Rectal smooth muscle tissue (tissue), 1 donor: Measurements from ENCODE around the gene PNMA8B.
"Not testable (repeated sequence)": the region's sequence is repeated elsewhere in the genome, so short reads cannot be mapped to it uniquely, and the experiment has no call there.

Experiments
- H3K27ac ChIP-seq: one replicate; pipeline ENCODE4 v1.7.0; 2013; ENCODE audit warnings: low read depth, low read length, inconsistent platforms
- H3K27me3 ChIP-seq: one replicate; pipeline ENCODE4 v1.7.0; 2013; ENCODE audit warnings: low read length; ENCODE audit not compliant: control insufficient read depth, insufficient read depth
- H3K36me3 ChIP-seq: one replicate; pipeline ENCODE4 v1.7.0; 2013; ENCODE audit warnings: low read length; ENCODE audit not compliant: control insufficient read depth, insufficient read depth
- H3K4me1 ChIP-seq: one replicate; pipeline ENCODE4 v1.7.0; 2013; ENCODE audit warnings: low read length; ENCODE audit not compliant: control insufficient read depth, insufficient read depth
- H3K4me3 ChIP-seq: one replicate; pipeline ENCODE4 v1.7.0; 2013; ENCODE audit warnings: low read length
- H3K9ac ChIP-seq: one replicate; pipeline ENCODE4 v1.7.0; 2013; ENCODE audit warnings: low read length

PNMA8B gene

DNA sequence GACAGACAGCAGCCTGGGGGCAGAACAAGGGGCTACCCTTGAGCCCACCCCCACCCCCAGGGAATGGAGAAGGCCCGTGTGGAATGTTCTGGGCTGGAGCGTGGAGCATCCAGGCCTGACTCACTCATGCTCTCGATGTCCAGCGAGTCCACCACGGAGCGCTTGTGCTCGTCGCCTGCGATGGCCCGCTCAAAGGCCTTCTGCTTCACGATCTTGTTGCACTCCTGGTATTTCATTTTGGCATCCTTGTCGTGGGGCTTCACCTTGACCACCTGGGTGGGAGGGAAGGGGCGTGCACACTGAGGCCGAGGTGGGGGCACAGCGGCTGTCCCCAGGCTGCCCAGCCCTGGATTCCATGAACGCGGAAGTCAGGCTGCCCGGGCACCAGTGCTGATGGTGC is 31.1 kb upstream of the PNMA8B start:
- not testable (repeated sequence) for H3K36me3 ChIP-seq, H3K4me1 ChIP-seq, H3K27ac ChIP-seq, H3K4me3 ChIP-seq, H3K9ac ChIP-seq
- peaks cover 10% of the 10 kb centered on the region for H3K27me3 ChIP-seq

DNA sequence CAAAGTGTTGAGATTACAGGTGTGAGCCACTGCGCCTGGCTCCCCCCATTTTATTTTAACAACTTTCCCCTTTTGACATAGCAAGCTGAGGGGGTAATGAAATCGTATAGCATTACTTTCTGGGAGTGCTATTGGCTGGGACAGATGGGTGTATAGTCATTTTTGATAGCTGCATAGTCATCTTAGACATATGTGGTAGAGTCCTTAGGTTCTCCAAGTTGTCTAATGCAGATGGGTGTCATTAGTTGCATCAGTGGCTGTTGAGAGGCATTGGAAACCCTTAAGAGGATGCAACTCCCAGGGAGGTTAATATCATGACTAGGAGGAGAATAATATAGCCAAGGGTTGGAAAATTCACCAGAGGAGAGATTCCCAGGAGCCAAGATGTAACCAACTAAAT is 28.6 kb upstream of the PNMA8B start:
- peaks cover 2% of the 10 kb centered on the region for H3K27me3 ChIP-seq
- H3K27ac ChIP-seq = no peak overlapping the region
- H3K4me3 ChIP-seq = no peak overlapping the region
- H3K36me3 ChIP-seq = no peaks in the 10 kb centered on the region
- no peaks in the 10 kb centered on the region for H3K4me1 ChIP-seq
- H3K9ac ChIP-seq = no peak overlapping the region

DNA sequence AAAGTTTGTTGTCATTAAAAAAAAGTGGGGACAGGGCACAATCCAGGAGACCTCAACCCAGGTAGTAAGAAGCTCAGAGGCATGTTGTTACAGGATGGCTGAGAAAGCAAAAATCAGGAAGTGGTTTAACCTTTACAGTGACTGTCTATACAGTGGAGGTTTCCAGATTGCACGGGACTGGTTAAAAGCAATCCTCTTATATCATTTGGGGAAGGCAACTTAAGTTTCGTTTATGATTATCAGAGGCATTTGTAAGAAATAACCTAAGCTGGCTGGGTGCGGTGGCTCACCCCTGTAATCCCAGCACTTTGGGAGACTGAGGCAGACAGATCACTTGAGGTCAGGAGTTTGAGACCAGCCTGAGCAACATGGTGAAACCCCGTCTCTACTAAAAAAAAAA is 27.3 kb upstream of the PNMA8B start:
- H3K4me1 ChIP-seq, H3K4me3 ChIP-seq, H3K27me3 ChIP-seq, H3K9ac ChIP-seq, H3K36me3 ChIP-seq, H3K27ac ChIP-seq: not testable (repeated sequence)

DNA sequence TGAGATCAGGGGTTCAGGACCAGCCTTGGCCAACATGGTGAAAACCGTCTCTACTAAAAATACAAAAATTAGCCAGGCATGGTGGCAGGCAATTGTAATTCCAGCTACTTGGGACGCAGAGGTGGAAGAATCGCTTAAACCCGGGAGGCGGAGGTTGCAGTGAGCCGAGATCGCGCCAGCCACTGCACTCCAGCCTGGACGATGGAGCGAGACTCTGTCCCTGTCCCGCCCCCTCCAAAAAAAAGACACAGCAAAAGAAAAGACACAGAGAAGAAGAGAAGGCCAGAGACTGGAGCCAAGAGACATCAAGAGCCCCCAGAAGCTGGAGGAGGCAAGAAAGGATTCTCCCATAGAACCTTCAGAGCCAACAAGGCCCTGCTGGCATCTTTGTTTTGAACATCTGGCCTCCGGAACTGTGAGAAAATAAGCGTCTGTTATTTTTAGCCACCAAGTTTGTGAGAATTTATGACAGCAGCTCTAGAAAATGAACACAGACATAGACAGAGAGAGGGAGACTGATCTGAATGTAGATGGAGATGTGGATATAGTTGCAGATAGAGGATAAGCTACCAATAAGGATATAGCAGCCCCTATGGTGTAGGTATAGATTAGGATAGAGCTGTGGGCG is 25.7 kb upstream of the PNMA8B start:
- Histone ChIP-seq H3K4me1 (no peaks in the 10 kb centered on the region), H3K9ac (no peak overlapping the region), H3K4me3 (no peak overlapping the region), H3K36me3 (no peaks in the 10 kb centered on the region), H3K27ac (no peak overlapping the region), H3K27me3 (no peaks in the 10 kb centered on the region)

DNA sequence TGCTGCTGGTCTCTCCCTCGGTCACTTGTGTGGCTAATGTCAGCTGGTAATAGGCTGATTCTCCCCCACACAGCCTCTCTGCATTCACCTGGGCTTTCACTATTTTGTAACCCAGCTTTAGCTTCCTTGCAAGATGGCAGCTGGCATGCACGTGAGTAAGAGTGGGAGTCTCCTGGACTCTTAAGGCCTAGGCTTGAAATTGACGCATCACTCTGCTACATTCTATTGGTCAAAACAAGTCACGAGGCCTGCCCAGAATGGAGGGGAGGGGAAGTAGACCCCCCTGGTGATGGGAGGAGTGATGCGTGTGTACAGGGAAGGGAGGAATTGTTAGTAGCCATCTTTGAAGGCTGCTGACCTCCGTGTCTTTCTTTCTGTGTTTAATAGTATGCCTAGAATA is 24.9 kb upstream of the PNMA8B start:
- Histone ChIP-seq H3K27me3 (no peaks in the 10 kb centered on the region), H3K4me3 (no peak overlapping the region), H3K27ac (no peak overlapping the region)

DNA sequence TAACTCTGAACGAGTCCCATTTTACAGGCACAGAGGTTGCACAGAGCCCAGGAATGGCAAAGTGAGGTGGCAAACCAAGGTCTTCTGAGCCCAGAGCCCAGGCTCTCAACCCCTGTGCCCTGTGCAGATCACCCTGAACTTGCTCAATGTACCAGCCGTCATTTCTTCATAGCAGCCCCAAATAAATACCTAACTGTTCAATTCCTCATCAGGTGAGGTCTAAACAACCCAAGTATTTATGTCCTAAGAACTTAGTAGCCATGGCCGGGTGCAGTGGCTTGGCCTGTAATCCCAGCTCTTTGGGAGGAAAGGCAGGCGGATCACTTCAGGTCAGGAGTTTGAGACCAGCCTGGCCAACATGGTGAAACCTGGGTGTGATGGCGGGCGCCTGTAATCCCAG is 21.8 kb upstream of the PNMA8B start:
- no peak overlapping the region for H3K4me3 ChIP-seq
- H3K4me1 ChIP-seq = peaks cover 2% of the 10 kb centered on the region
- H3K36me3 ChIP-seq = no peaks in the 10 kb centered on the region
- H3K27me3 ChIP-seq = peaks cover 6% of the 10 kb centered on the region
- no peak overlapping the region for H3K9ac ChIP-seq
- no peak overlapping the region for H3K27ac ChIP-seq

More for the DNA sequence above, 24.9 kb upstream of the PNMA8B start:
- H3K36me3 ChIP-seq = no peaks in the 10 kb centered on the region
- no peak overlapping the region for H3K9ac ChIP-seq
- H3K4me1 ChIP-seq = no peaks in the 10 kb centered on the region

DNA sequence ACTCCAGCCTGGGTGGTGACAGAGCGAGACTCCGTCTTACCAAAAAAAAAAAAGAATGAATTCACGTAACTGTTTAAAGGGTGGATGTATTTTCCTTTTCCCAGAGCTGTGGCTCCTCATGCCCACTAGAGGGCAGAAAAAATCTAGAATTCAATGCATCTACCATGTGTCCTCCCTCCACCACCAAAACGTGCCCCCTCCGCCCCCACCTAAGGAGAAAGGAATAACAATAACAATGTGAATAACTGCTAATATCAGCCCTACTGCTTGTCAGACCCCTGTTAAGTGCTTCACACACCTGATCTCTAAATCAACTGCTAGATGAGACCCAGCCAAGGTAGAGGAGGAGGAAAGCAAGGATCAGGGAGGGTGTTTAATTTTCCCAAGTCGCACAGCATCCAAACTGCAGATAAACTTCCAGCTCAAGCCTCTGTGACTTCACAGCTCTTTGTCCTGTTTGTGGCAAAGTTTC is 20.2 kb upstream of the PNMA8B start:
- H3K9ac ChIP-seq = no peak overlapping the region
- H3K27me3 ChIP-seq = peaks cover 6% of the 10 kb centered on the region
- H3K4me1 ChIP-seq = peaks cover 2% of the 10 kb centered on the region
- H3K4me3 ChIP-seq = no peak overlapping the region
- H3K36me3 ChIP-seq = no peaks in the 10 kb centered on the region
- no peak overlapping the region for H3K27ac ChIP-seq

DNA sequence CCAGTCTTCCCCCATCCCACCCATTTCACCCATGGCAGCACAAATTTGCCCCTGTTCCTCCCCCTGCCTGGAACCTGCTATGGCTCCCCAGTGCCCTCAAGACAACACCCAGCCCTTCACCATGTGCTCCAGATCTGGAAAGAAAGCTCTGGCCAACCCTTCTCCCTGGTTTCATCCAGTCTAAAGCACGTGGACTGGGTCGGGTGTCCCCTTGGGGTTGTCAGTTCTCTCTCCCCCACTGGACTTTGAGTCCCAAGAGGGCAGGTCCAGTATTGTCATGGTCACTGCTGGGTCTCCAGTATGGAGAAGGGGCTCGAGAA is 19.6 kb upstream of the PNMA8B start:
- peaks cover 2% of the 10 kb centered on the region for H3K4me1 ChIP-seq
- no peak overlapping the region for H3K27ac ChIP-seq
- no peak overlapping the region for H3K9ac ChIP-seq
- H3K36me3 ChIP-seq = no peaks in the 10 kb centered on the region
- no peak overlapping the region for H3K4me3 ChIP-seq
- peaks cover 6% of the 10 kb centered on the region for H3K27me3 ChIP-seq

DNA sequence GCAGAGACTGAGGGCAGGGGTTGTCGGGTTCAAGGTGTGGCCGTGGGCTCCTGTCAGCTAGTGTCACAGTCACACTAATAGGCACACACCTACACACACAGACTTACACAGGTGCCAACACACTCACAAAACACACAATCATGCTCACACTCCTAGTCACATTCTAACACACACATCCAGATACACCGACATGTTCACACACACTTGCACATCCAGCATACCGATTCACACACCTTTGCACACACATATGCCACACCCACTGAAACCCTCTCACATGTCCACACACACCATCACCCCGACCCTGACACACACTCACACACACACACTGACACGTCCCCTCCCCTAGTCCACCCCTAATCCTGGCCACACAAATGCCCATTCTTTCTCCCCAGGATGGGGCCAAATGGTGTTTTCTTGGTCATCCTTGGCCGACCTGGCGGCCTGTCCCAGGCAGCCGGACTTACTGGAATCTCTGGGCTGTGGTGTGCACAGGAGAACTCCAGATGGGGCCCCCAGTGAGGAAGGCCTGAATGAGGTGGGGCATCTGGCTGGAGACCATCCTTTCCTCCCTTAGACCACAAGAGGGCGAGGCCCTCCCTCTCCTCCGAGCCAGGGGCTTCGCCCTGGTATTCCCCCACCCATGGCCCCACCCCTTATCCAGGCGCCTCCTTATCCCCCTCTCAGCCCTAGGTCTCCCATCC is 19.1 kb upstream of the PNMA8B start:
- peaks cover 2% of the 10 kb centered on the region for H3K4me1 ChIP-seq
- no peaks in the 10 kb centered on the region for H3K36me3 ChIP-seq
- H3K27ac ChIP-seq = no peak overlapping the region
- no peak overlapping the region for H3K9ac ChIP-seq
- peaks cover 6% of the 10 kb centered on the region for H3K27me3 ChIP-seq
- H3K4me3 ChIP-seq = no peak overlapping the region

DNA sequence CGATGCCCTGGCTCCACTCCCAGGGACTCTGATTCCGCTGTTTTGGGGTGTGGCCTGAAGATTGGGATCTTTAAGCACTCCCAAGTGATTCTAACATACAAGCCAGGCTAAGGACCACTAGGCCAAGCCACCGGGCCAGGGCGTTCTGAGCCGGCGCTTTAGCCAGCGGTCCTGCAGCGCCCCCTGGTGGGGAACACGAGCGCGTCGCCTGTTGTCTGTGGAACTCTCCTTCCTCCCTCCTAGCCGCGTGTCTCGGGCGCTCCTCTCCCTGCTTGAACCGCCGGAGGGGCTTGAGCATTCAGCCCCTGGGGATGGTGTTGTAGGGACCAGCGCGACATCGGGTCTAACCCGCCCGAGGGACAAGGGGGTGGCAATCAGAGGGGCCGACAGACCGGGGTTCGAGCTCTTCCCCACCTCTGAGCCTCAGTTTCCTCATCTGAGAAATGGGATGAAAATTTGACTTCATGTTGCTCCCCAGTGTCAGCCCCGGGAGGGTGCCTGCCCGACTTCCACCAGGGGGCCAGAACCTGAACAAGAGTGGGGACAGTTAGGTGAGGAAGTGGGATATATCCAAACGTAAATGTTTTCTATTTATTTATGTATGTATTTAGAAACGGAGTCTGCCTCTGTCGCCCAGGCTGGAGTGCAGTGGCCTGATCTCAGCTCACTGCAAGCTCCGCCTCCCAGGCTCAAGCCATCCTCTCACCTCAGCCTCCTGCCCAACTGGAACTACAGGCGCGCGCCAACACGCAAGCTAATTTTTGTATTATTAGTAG is 18.0 kb upstream of the PNMA8B start:
- Histone ChIP-seq H3K27me3 (peaks cover 6% of the 10 kb centered on the region), H3K36me3 (no peaks in the 10 kb centered on the region), H3K27ac (no peak overlapping the region), H3K4me3 (no peak overlapping the region), H3K4me1 (peaks cover 2% of the 10 kb centered on the region), H3K9ac (no peak overlapping the region)

DNA sequence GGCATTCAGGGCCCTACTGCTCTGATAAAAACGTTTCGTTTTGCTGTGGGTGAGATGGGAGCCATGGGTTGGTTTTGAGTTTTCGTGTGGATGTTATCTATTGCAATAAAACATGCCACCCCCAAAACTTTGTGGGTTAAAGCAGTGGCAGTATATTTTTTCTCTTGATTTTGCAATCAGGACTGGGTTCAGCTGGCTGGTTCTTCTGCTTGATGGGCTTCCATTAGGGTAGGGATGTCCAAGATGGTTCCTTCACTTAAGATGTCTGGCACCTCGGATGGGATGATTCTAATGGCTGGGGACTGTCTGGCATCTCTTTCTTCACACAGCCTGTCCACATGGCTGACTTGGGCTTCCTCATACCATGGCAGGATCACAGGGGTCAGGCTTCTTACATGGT is 15.6 kb upstream of the PNMA8B start:
- no peaks in the 10 kb centered on the region for H3K36me3 ChIP-seq
- H3K4me3 ChIP-seq = no peak overlapping the region
- no peak overlapping the region for H3K9ac ChIP-seq
- peaks cover 6% of the 10 kb centered on the region for H3K27me3 ChIP-seq
- H3K4me1 ChIP-seq = peaks cover 2% of the 10 kb centered on the region
- H3K27ac ChIP-seq = no peak overlapping the region

DNA sequence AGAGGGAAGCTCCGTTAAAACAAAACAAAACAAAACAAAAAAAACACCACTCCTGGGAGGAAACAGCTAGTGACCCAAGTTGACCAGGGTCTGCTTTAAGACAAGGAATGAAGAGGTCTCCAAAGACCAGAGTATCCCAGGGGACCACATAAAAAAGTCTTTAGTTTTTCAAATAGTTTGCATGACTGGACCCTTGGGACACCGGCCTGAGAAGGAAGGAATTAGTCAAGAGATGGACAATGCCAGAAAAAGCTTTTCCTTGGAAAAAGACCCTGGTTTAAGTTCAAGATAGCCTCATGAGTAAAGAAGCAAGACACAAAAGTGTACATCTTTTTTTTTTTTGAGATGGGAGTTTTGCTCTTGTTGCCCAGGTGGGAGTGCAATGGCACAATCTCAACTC is 12.5 kb upstream of the PNMA8B start:
- Histone ChIP-seq H3K4me1 (no peaks in the 10 kb centered on the region), H3K36me3 (no peaks in the 10 kb centered on the region), H3K27me3 (no peaks in the 10 kb centered on the region), H3K9ac (no peak overlapping the region), H3K4me3 (no peak overlapping the region), H3K27ac (no peak overlapping the region)
